HUES64 (cell line): Measurements from ENCODE around the gene SIVA1.

Experiments
- H3K27ac ChIP-seq: 2 replicates; pipeline ENCODE4 v1.7.0; 2013; ENCODE audit warnings: low read depth, low read length, inconsistent platforms
- H3K27me3 ChIP-seq: 2 replicates; pipeline ENCODE4 v1.6.1; 2013; ENCODE audit warnings: mild to moderate bottlenecking, low read length; ENCODE audit not compliant: insufficient read depth
- H3K36me3 ChIP-seq: 2 replicates; pipeline ENCODE4 v1.6.1; 2013; ENCODE audit warnings: mild to moderate bottlenecking, low read length; ENCODE audit not compliant: insufficient read depth
- H3K4me1 ChIP-seq: 2 replicates; pipeline ENCODE4 v1.6.1; 2013; ENCODE audit warnings: mild to moderate bottlenecking, low read length, moderate library complexity; ENCODE audit not compliant: insufficient read depth
- H3K4me3 ChIP-seq: 2 replicates; pipeline ENCODE4 v1.5.1; 2013; ENCODE audit warnings: mild to moderate bottlenecking, low read length, moderate library complexity
- H3K9ac ChIP-seq: 2 replicates; pipeline ENCODE4 v1.6.1; 2013; ENCODE audit warnings: mild to moderate bottlenecking, low read depth, low read length
- H3K9me3 ChIP-seq: 2 replicates; pipeline ENCODE4 v1.6.1; 2013; ENCODE audit warnings: low read depth, low read length; ENCODE audit not compliant: insufficient read depth
- WGBS: fragments of 150-250, 120-280 bp; methylation state at CpG from one replicate; pipeline ENCODE4 v1.1.7; 2013; ENCODE audit warnings: missing lambda C conversion rate; 5-methylcytosine and 5-hydroxymethylcytosine counted together

SIVA1 gene

DNA sequence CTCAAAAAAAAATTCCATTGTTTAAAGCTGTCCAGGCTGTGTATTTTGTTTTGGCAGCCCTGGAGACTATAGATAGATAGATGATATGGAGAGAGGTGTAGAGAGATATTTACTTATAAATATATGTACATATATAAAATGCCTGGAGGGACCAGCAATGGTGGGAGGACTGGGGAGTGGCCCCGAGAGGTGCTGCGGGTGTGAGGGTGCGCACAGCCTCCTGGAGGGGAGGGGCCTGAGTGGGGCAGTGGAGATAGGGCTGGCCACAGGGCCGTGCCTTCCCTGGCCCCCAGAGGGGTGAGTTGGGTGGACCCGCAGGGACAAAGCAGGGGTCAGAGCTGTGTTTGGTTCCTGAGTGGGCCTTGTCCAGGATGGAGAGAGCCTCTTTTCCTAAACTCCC lies 22.5 kb upstream of the SIVA1 start:
- no peaks in the 10 kb centered on the region for H3K36me3 ChIP-seq
- no peak overlapping the region for H3K27ac ChIP-seq
- no peaks in the 10 kb centered on the region for H3K4me1 ChIP-seq
- H3K9ac ChIP-seq, result no peak overlapping the region
- no peak overlapping the region for H3K4me3 ChIP-seq
- H3K27me3 ChIP-seq, result no peaks in the 10 kb centered on the region
- H3K9me3 ChIP-seq, result no peaks in the 10 kb centered on the region
- WGBS, result 81% methylated on average over 5 of the region's 5 CpGs

GRCh38 chr14:104731320-104732294 lies 21.3 kb upstream of the SIVA1 start:
- 90% methylated on average over 18 of the region's 18 CpGs for WGBS
- no peak overlapping the region for H3K4me3 ChIP-seq
- no peak overlapping the region for H3K27ac ChIP-seq
- H3K9ac ChIP-seq, result no peak overlapping the region
- H3K4me1 ChIP-seq, result no peaks in the 10 kb centered on the region
- H3K9me3 ChIP-seq, result no peaks in the 10 kb centered on the region
- H3K27me3 ChIP-seq, result no peaks in the 10 kb centered on the region
- no peaks in the 10 kb centered on the region for H3K36me3 ChIP-seq

DNA sequence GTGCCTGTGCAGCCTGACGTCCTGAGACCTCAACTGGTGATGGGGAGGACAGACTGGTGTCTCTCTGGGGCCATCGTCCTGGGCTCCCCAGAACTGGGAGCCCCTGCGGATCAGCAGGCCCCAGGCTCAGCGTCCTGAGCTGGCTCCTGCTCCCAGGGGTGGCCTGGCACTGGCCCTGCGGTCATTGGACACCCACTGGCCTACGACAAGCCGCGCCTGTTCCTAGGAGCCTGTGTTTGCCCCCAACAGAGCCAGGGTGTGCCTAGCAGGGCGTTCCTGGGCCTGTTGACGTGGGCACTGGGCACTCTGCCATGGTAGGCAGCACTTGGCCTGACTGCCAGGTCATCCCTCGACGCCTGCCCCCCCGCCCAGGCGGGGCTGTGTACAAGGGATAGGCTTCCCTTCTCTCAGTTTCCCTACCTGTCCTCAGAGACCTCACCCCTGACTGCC lies 20.6 kb upstream of the SIVA1 start:
- 83% methylated on average over 14 of the region's 14 CpGs for WGBS
- no peaks in the 10 kb centered on the region for H3K27me3 ChIP-seq

GRCh38 chr14:104732931-104733681 lies 19.8 kb upstream of the SIVA1 start:
- Histone ChIP-seq H3K4me3 (no peak overlapping the region), H3K27me3 (no peaks in the 10 kb centered on the region), H3K9ac (no peak overlapping the region), H3K36me3 (no peaks in the 10 kb centered on the region), H3K27ac (no peak overlapping the region), H3K9me3 (no peaks in the 10 kb centered on the region), H3K4me1 (no peaks in the 10 kb centered on the region)
- WGBS, result 88% methylated on average over 23 of the region's 23 CpGs

More for the DNA sequence above, 20.6 kb upstream of the SIVA1 start:
- Histone ChIP-seq H3K9me3 (no peaks in the 10 kb centered on the region), H3K36me3 (no peaks in the 10 kb centered on the region), H3K27ac (no peak overlapping the region), H3K4me1 (no peaks in the 10 kb centered on the region), H3K9ac (no peak overlapping the region), H3K4me3 (no peak overlapping the region)

- WGBS, result 85% methylated on average over 6 of the region's 6 CpGs
- no peaks in the 10 kb centered on the region for H3K36me3 ChIP-seq
- no peak overlapping the region for H3K9ac ChIP-seq
- H3K27ac ChIP-seq, result no peak overlapping the region
- H3K9me3 ChIP-seq, result no peaks in the 10 kb centered on the region
- no peaks in the 10 kb centered on the region for H3K4me1 ChIP-seq
- H3K27me3 ChIP-seq, result no peaks in the 10 kb centered on the region
- H3K4me3 ChIP-seq, result no peak overlapping the region
These were observed 18.8 kb upstream of the SIVA1 start for GRCh38 chr14:104734051-104734587.

DNA sequence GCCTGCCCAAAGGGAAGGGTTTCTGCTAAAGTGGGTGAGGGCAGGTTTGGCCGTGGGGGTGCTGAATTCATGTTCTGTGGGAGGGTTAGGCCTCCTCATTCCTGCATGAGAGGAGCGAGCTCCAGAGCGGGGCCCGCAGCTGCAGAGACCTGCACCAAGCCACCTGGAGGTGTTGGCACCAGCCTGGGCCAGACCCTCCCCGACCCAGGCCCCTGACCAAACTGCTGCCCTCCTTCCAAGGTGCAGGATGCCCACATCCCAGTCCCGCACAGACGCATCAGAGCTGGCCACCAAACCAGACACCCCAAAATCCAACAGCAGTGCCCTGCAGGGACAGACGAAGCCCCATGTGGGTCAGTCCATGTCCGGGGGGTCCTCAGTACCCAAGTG lies 18.4 kb upstream of the SIVA1 start:
- H3K27ac ChIP-seq, result no peak overlapping the region
- H3K4me1 ChIP-seq, result no peaks in the 10 kb centered on the region
- WGBS, result 92% methylated on average over 9 of the region's 9 CpGs
- H3K36me3 ChIP-seq, result no peaks in the 10 kb centered on the region
- no peaks in the 10 kb centered on the region for H3K9me3 ChIP-seq
- no peaks in the 10 kb centered on the region for H3K27me3 ChIP-seq
- H3K4me3 ChIP-seq, result no peak overlapping the region
- no peak overlapping the region for H3K9ac ChIP-seq

DNA sequence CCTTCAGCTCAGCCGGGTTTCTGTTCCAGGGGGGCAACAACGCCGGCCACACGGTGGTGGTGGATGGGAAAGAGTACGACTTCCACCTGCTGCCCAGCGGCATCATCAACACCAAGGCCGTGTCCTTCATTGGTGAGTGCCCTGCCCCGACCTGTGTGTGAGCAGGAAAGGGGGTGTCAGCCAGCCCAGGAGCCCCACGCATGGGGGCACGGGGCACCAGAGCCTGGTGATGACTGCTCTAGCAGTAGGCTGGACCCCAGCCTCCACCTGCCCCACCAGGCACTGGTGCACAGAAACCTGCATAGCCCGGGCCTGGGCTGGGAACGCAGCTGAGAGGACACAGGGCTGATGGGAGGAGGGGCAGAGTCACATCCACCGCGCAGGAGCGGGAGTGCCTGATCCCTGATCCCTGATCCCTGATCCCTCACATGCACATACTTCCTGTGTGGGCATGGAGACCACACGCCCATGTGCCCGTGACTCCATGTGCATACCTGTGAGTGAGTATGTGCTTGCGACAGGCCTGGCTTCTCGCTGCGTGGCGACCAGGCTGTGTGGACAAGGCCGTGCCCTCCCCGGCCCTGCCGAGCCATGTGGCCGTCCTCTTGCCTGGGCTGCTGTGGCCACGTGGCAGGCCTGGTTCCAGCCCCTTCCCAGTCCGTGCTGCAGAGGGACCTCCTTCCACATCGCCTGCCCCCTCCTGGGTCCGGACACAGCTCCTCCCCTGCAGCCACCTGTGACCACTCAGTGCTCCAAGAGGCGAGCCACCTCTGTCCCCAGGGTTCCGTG lies 17.8 kb upstream of the SIVA1 start:
- no peak overlapping the region for H3K4me3 ChIP-seq
- peaks cover 3% of the 10 kb centered on the region; the same call in 1 of the 2 replicates for H3K36me3 ChIP-seq
- no peak overlapping the region for H3K27ac ChIP-seq
- H3K9me3 ChIP-seq, result no peaks in the 10 kb centered on the region
- no peaks in the 10 kb centered on the region for H3K27me3 ChIP-seq
- H3K9ac ChIP-seq, result no peak overlapping the region
- 90% methylated on average over 31 of the region's 31 CpGs for WGBS
- no peaks in the 10 kb centered on the region for H3K4me1 ChIP-seq

DNA sequence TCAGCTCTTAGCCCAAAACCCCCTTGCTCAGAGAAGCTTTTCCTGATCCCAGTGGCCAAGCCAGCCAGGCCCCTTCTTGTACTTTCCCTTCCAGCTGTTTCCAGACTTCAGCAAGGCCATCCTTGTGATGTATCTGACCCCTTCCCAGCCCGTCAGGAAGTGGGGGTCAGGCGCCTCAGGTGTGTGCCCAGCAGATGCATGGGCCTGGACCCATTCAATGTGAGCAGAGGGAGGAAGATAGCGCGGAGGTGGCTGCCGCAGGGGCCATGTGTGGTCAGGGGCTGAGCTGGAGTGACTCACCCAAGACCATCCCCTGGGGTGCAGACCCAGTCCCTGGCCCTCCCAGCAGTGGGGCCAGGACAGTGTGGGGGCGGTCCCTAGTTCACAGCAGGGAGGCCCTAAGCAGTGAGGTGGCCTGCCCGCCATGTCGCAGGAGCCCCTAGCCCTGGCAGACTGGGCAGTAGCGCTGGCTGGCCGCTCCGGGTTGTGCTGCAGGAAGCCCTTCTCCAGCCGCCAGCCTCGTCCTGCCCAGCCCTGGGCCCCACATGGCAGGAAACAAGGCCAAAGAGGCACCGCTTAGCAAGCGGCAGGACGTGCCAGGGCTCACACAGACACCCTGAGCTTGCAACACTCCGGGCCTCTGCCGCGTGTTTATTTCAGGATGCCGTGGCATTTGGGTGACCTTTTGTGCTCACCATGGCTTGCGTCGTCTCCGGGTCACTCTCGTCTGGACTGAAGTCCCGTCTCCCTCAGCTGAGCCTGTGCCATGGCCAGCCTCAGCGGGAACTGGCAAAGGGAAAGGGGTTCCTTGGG lies 16.9 kb upstream of the SIVA1 start:
- Histone ChIP-seq H3K27ac (no peak overlapping the region), H3K4me3 (no peak overlapping the region), H3K9me3 (no peaks in the 10 kb centered on the region), H3K9ac (no peak overlapping the region), H3K27me3 (no peaks in the 10 kb centered on the region), H3K36me3 (peaks cover 4% of the 10 kb centered on the region; the same call in 1 of the 2 replicates), H3K4me1 (no peaks in the 10 kb centered on the region)
- 86% methylated on average over 26 of the region's 26 CpGs for WGBS

DNA sequence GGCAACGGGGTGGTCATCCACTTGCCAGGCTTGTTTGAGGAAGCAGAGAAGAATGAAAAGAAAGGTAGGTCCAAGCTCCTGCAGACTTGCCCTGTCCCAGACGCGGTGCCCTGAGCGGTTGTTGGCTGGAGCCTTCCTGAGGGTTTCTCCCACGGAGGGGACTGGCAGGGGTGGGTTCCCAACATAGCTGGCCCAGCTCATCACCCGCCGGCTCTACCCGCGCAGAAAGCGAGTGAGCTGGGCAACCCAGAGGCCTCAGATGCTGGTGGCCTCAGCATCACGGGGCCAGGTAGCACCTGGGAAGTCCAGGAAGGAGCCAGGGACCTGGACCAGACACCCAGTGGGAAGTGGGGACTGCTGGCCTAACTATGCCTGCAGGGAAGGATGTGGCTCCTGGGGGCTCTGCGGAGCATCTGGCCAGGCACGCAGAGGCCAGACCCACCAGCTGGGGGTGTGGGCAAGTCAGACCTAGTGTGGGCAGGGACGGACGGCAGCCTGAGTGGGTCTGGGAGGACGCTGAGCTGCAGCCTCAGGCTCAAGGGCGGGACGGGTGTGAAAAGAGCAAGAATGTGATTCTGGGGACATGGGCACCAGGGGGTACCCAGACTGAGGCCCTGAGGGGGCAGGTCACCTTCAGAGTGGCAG lies 14.4 kb upstream of the SIVA1 start:
- Histone ChIP-seq H3K27ac (no peak overlapping the region), H3K9me3 (no peaks in the 10 kb centered on the region), H3K4me3 (no peak overlapping the region), H3K4me1 (no peaks in the 10 kb centered on the region), H3K36me3 (peaks cover 4% of the 10 kb centered on the region; the same call in 1 of the 2 replicates), H3K27me3 (no peaks in the 10 kb centered on the region), H3K9ac (no peak overlapping the region)
- 93% methylated on average over 18 of the region's 18 CpGs for WGBS

- Histone ChIP-seq H3K27me3 (no peaks in the 10 kb centered on the region), H3K27ac (no peak overlapping the region), H3K9ac (no peak overlapping the region), H3K4me3 (no peak overlapping the region), H3K9me3 (no peaks in the 10 kb centered on the region), H3K4me1 (no peaks in the 10 kb centered on the region), H3K36me3 (peaks cover 4% of the 10 kb centered on the region; the same call in 1 of the 2 replicates)
- 96% methylated on average over 17 of the region's 17 CpGs for WGBS
These were observed 13.9 kb upstream of the SIVA1 start for GRCh38 chr14:104739026-104739425.
